Cerebellar nuclear complex (tissue), 1 donor: Measurements from ENCODE around the gene MAML1.
"Not testable (repeated sequence)": the region's sequence is repeated elsewhere in the genome, so short reads cannot be mapped to it uniquely, and the experiment has no call there.

Source experiments
- DNase-seq, 2 experiments: peaks; one replicate each; lab custom pipeline; 2025; lab: John Stamatoyannopoulos, UW

The MAML1 gene

GRCh38 chr5:179734536-179735164, 2.0 kb downstream of the MAML1 start:
- DNase-seq = no peak

- no peak for DNase-seq
Observed at GRCh38 chr5:179738742-179739141, 6.1 kb downstream of the MAML1 start.

- not testable (repeated sequence) for DNase-seq
Observed at GRCh38 chr5:179744106-179744505, 11.5 kb downstream of the MAML1 start.

- DNase-seq = no peak
Observed at GRCh38 chr5:179746872-179747271, 14.2 kb downstream of the MAML1 start.

GRCh38 chr5:179747811-179748210, 15.2 kb downstream of the MAML1 start:
- no peak for DNase-seq

- DNase-seq = no peak
Observed at GRCh38 chr5:179749857-179750508, 17.4 kb downstream of the MAML1 start.

- no peak for DNase-seq
Observed at GRCh38 chr5:179753971-179754370, 21.3 kb downstream of the MAML1 start.

GRCh38 chr5:179755022-179755421, 22.4 kb downstream of the MAML1 start:
- no peak for DNase-seq

- no peak for DNase-seq
Observed at GRCh38 chr5:179758955-179759354, 26.3 kb downstream of the MAML1 start.

GRCh38 chr5:179759581-179760551, 27.2 kb downstream of the MAML1 start:
- DNase-seq = no peak

- no peak for DNase-seq
Observed at GRCh38 chr5:179762079-179762780, 29.6 kb downstream of the MAML1 start.

- no peak for DNase-seq
Observed at GRCh38 chr5:179762781-179763176, 30.2 kb downstream of the MAML1 start.

GRCh38 chr5:179763215-179763945, 30.8 kb downstream of the MAML1 start:
- DNase-seq = peak in 1 of 2 experiments; percentile 35

- DNase-seq = no peak
Observed at GRCh38 chr5:179764056-179764455, 31.4 kb downstream of the MAML1 start.

- no peak for DNase-seq
Observed at GRCh38 chr5:179765400-179765799, 32.8 kb downstream of the MAML1 start.

GRCh38 chr5:179766021-179766725, 33.6 kb downstream of the MAML1 start:
- DNase-seq = no peak

GRCh38 chr5:179766726-179767455, 34.3 kb downstream of the MAML1 start:
- DNase-seq = no peak

GRCh38 chr5:179767496-179768100, 35.0 kb downstream of the MAML1 start:
- DNase-seq = no peak

- no peak for DNase-seq
Observed at GRCh38 chr5:179768326-179769085, 35.9 kb downstream of the MAML1 start.
